Neural cell (in vitro differentiated cells): ENCODE measurements around the gene CPXM1. TPM values are rescaled to one million over a fixed set of nuclear protein-coding genes. Genes with fewer than 3 reads are reported as not detected.

ENCODE experiments used
- H2AFZ ChIP-seq: fragments of 200-600, 300-800 bp; sonication (generic), shearing (Covaris generic); 2 replicates; pipeline ENCODE4 v1.6.0; 2014; ENCODE audit warnings: low read depth, mild to moderate bottlenecking, antibody characterized with exemption, low read length, moderate library complexity
- H3F3A ChIP-seq: fragments of 200-600 bp; shearing (Covaris generic); 2 replicates; pipeline ENCODE4 v1.6.1; 2016; ENCODE audit warnings: mild to moderate bottlenecking, moderate library complexity, mixed read lengths, antibody characterized with exemption, low read length; ENCODE audit not compliant: insufficient read depth, poor library complexity, severe bottlenecking
- H3K27ac ChIP-seq: fragments of 200-600, 300-800 bp; sonication (generic), shearing (Covaris generic); 2 replicates; pipeline ENCODE4 v1.5.1; 2014; ENCODE audit warnings: mild to moderate bottlenecking, low read length, moderate library complexity
- H3K27me3 ChIP-seq: fragments of 300-800, 200-600 bp; sonication (generic), shearing (Covaris generic); 2 replicates; pipeline ENCODE4 v1.6.0; 2014; ENCODE audit warnings: mild to moderate bottlenecking, low read depth, low read length, moderate library complexity; ENCODE audit not compliant: insufficient read depth
- H3K36me3 ChIP-seq: fragments of 300-800, 200-600 bp; sonication (generic), shearing (Covaris generic); 2 replicates; pipeline ENCODE4 v1.5.1; 2014; ENCODE audit warnings: mild to moderate bottlenecking, antibody characterized with exemption, low read length, moderate library complexity; ENCODE audit not compliant: insufficient read depth
- H3K4me2 ChIP-seq: fragments of 300-800, 200-600 bp; sonication (generic), shearing (Covaris generic); 2 replicates; pipeline ENCODE4 v1.6.0; 2014; ENCODE audit warnings: mild to moderate bottlenecking, low read length
- H3K4me3 ChIP-seq: fragments of 300-800, 200-600 bp; sonication (generic), shearing (Covaris generic); 2 replicates; pipeline ENCODE4 v1.5.1; 2014; ENCODE audit warnings: mild to moderate bottlenecking, low read length, moderate library complexity
- H3K79me2 ChIP-seq: fragments of 200-600 bp; shearing (Covaris generic); replicated peaks from 2 replicates; pipeline ENCODE4 v1.6.0; 2014; ENCODE audit warnings: mild to moderate bottlenecking, low read length, moderate library complexity; ENCODE audit not compliant: insufficient read depth
- H3K9ac ChIP-seq: fragments of 300-800, 200-600 bp; sonication (generic), shearing (Covaris generic); 2 replicates; pipeline ENCODE4 v1.6.1; 2016; ENCODE audit warnings: mild to moderate bottlenecking, low read length, mixed read lengths
- H3K9me2 ChIP-seq: fragments of 200-600 bp; shearing (Covaris generic); 2 replicates; pipeline ENCODE4 v1.6.1; 2016; ENCODE audit warnings: mild to moderate bottlenecking, low read length, mixed read lengths; ENCODE audit not compliant: insufficient read depth
- H3K9me3 ChIP-seq: fragments of 200-600, 300-800 bp; sonication (generic), shearing (Covaris generic); 2 replicates; pipeline ENCODE4 v1.6.1; 2016; ENCODE audit warnings: mild to moderate bottlenecking, mixed run types, low read length, moderate library complexity, mixed read lengths
- H4K20me1 ChIP-seq: fragments of 200-600 bp; shearing (Covaris generic); 2 replicates; pipeline ENCODE4 v1.6.1; 2016; ENCODE audit warnings: mild to moderate bottlenecking, mixed run types; ENCODE audit not compliant: insufficient read depth
- EP300 ChIP-seq: fragments of 450-650 bp; conservative IDR thresholded peaks from 2 replicates; pipeline ENCODE4 v1.6.1; 2014; ENCODE audit warnings: antibody characterized with exemption, mild to moderate bottlenecking, moderate library complexity; ENCODE audit not compliant: poor library complexity, severe bottlenecking
- EZH2 ChIP-seq: fragments of 200-600, 300-800 bp; shearing (Covaris generic), sonication (generic); IDR thresholded peaks from 2 replicates; pipeline ENCODE4 v1.6.1; 2014; ENCODE audit warnings: antibody characterized with exemption, low read length, borderline replicate concordance, mild to moderate bottlenecking; ENCODE audit not compliant: insufficient read depth, poor library complexity, severe bottlenecking
- MXI1 ChIP-seq: fragments of 450-650 bp; conservative IDR thresholded peaks from 2 replicates; pipeline ENCODE4 v1.6.1; 2014; ENCODE audit warnings: antibody characterized with exemption, mild to moderate bottlenecking; ENCODE audit not compliant: poor library complexity, severe bottlenecking
- POLR2AphosphoS5 ChIP-seq: IDR thresholded peaks from 2 replicates; pipeline ENCODE4 v1.6.1; 2012
- RAD21 ChIP-seq: fragments of 450-650 bp; conservative IDR thresholded peaks from 2 replicates; pipeline ENCODE4 v1.6.1; 2014; ENCODE audit warnings: antibody characterized with exemption, mild to moderate bottlenecking, moderate library complexity
- SMC3 ChIP-seq: fragments of 450-650 bp; conservative IDR thresholded peaks from 2 replicates; pipeline ENCODE4 v1.6.1; 2014; ENCODE audit warnings: antibody characterized with exemption, mild to moderate bottlenecking, moderate library complexity; ENCODE audit not compliant: poor library complexity
- TAF1 ChIP-seq: IDR thresholded peaks from 2 replicates; pipeline ENCODE4 v1.6.1; 2012; ENCODE audit warnings: low read depth
- polyA plus RNA-seq: library from polyadenylated mRNA; depleted of rRNA; stranded (reverse); fragments of >200 nt; gene quantifications from 2 replicates; pipeline ENCODE4 v1.2.3, GENCODE V29; 2014
- TF ChIP-seq, protein P1 (sequence below): fragments of 450-650 bp; IDR thresholded peaks from 2 replicates; pipeline ENCODE4 v1.5.1; 2014; ENCODE audit warnings: antibody characterized with exemption, mild to moderate bottlenecking, moderate library complexity; ENCODE audit not compliant: poor library complexity, severe bottlenecking
- TF ChIP-seq, protein P2 (sequence below): IDR thresholded peaks from 2 replicates; pipeline ENCODE4 v1.6.1; 2012; ENCODE audit warnings: borderline replicate concordance

CPXM1 gene
- polyA plus RNA-seq, 1 donor from 2014 or later, result 44.0 TPM

DNA sequence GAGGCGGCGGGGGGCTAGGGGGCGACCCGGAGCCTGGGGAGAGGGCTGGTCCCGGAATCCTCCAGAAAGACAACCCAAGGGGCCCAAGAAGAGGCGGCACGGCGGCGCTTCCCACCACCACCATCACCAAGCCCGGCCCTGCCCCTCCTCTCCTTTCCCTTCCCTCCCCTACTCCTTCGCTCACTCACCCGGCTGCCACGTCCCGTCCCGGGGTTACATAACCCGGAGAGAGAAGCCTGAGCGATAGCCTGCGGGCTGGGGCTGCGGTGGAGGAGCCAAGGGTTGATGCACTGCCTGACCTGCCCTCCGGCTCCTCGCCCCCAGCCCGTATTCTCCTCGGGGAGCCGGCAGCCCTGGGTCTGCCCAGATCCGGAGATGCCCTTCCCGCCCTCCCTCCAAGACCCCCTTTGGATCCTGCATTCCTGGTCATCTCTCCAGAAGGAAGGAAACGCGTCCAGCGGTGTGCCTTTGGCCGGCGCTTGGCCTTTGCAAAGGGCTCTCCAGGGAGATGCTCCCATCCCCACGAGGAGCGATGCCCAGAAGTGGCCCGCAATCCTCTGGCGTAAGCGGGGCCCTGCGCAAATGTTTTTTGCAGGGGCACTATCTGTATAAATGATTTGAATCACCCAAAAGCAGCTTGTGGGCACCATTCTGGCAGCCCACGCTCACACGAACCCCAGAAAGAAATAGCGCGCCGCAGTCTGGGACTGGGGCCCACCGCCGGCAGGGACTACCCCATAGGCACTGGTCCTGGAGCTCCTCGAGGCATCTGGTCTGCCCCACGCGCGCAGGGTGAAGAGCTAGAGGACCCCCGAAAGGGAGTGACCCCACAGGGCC lies 4.6 kb upstream of the CPXM1 start:
- H2AFZ ChIP-seq, result no peak overlapping the region
- H3K4me2 ChIP-seq, result no peak overlapping the region

DNA sequence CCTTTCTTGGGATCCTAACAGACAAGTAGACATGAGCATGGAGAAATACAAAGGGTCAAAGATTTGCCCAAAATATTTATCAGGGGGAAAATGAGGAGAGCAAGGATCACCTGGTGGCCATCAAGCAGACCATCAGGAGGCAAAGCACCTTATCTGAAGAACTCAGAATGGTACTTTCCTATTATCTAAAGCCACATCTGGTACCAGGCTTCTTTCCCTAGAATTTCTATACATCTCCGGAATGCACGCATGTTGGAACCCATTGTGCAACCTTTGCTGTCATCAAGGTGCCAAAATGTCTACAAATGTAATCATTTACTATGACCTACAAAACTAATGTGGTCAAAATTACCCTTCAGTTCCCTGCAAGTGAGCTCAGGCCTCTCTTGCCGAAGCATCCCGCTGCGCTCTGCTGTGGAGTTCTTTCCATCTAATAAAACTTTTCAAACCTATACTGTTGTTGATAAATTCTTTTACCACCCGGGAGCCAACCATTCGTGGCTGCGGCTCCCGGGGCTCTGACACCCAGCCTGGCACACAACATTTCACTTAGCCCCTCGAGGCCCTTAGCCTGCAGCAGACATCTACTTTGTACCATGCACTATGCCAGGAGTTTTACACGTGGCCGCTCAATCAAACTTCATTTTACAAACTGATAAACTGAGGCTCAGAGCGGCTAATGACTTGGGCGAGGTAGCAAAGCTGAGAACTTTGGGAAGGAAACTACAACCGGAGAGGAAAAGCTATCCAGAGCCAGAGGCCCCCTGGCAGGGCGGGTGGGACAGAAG lies 3.8 kb upstream of the CPXM1 start:
- no peaks in the 10 kb centered on the region for H4K20me1 ChIP-seq
- H3K4me3 ChIP-seq, result no peak overlapping the region
- H3K9me3 ChIP-seq, result no peaks in the 10 kb centered on the region
- no peak for TF ChIP-seq SMC3
- TF ChIP-seq, protein P1, sequence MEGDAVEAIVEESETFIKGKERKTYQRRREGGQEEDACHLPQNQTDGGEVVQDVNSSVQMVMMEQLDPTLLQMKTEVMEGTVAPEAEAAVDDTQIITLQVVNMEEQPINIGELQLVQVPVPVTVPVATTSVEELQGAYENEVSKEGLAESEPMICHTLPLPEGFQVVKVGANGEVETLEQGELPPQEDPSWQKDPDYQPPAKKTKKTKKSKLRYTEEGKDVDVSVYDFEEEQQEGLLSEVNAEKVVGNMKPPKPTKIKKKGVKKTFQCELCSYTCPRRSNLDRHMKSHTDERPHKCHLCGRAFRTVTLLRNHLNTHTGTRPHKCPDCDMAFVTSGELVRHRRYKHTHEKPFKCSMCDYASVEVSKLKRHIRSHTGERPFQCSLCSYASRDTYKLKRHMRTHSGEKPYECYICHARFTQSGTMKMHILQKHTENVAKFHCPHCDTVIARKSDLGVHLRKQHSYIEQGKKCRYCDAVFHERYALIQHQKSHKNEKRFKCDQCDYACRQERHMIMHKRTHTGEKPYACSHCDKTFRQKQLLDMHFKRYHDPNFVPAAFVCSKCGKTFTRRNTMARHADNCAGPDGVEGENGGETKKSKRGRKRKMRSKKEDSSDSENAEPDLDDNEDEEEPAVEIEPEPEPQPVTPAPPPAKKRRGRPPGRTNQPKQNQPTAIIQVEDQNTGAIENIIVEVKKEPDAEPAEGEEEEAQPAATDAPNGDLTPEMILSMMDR, result no peak
- TF ChIP-seq MXI1, result no peak
- TF ChIP-seq RAD21, result no peak
- no peak for TF ChIP-seq TAF1
- TF ChIP-seq POLR2AphosphoS5, result no peak
- TF ChIP-seq, protein P2, sequence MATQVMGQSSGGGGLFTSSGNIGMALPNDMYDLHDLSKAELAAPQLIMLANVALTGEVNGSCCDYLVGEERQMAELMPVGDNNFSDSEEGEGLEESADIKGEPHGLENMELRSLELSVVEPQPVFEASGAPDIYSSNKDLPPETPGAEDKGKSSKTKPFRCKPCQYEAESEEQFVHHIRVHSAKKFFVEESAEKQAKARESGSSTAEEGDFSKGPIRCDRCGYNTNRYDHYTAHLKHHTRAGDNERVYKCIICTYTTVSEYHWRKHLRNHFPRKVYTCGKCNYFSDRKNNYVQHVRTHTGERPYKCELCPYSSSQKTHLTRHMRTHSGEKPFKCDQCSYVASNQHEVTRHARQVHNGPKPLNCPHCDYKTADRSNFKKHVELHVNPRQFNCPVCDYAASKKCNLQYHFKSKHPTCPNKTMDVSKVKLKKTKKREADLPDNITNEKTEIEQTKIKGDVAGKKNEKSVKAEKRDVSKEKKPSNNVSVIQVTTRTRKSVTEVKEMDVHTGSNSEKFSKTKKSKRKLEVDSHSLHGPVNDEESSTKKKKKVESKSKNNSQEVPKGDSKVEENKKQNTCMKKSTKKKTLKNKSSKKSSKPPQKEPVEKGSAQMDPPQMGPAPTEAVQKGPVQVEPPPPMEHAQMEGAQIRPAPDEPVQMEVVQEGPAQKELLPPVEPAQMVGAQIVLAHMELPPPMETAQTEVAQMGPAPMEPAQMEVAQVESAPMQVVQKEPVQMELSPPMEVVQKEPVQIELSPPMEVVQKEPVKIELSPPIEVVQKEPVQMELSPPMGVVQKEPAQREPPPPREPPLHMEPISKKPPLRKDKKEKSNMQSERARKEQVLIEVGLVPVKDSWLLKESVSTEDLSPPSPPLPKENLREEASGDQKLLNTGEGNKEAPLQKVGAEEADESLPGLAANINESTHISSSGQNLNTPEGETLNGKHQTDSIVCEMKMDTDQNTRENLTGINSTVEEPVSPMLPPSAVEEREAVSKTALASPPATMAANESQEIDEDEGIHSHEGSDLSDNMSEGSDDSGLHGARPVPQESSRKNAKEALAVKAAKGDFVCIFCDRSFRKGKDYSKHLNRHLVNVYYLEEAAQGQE, result no peak
- TF ChIP-seq EP300, result no peak
- TF ChIP-seq EZH2, result no peak
- H3K9ac ChIP-seq, result no peak overlapping the region
- no peak overlapping the region for H3K27ac ChIP-seq
- no peak overlapping the region for H3K4me2 ChIP-seq
- H3K36me3 ChIP-seq, result no peaks in the 10 kb centered on the region
- peaks cover 71% of the 10 kb centered on the region for H3K27me3 ChIP-seq
- H3K79me2 ChIP-seq, result no peaks in the 10 kb centered on the region
- H3F3A ChIP-seq, result no peaks in the 10 kb centered on the region
- no peaks in the 10 kb centered on the region for H3K9me2 ChIP-seq
- no peak overlapping the region for H2AFZ ChIP-seq

More for the DNA sequence above, 4.6 kb upstream of the CPXM1 start:
- H3K4me3 ChIP-seq, result no peak overlapping the region
- no peaks in the 10 kb centered on the region for H3K36me3 ChIP-seq
- no peaks in the 10 kb centered on the region for H4K20me1 ChIP-seq
- no peak overlapping the region for H3K27ac ChIP-seq
- no peaks in the 10 kb centered on the region for H3K79me2 ChIP-seq
- TF ChIP-seq, protein P2, result no peak
- H3K27me3 ChIP-seq, result peaks cover 63% of the 10 kb centered on the region
- no peaks in the 10 kb centered on the region for H3F3A ChIP-seq
- H3K9me2 ChIP-seq, result no peaks in the 10 kb centered on the region
- no peaks in the 10 kb centered on the region for H3K9me3 ChIP-seq
- H3K9ac ChIP-seq, result no peak overlapping the region
